SKM-1 (cell line): ENCODE results near the gene CAMTA2.
A peak's percentile ranks its signal among the peaks of the same experiment; 100 is the strongest.

Experiments used
- DNase-seq: peaks from one replicate; lab custom pipeline; 2025; ENCODE audit not compliant: unreplicated experiment; lab: John Stamatoyannopoulos, UW

CAMTA2 gene

DNA sequence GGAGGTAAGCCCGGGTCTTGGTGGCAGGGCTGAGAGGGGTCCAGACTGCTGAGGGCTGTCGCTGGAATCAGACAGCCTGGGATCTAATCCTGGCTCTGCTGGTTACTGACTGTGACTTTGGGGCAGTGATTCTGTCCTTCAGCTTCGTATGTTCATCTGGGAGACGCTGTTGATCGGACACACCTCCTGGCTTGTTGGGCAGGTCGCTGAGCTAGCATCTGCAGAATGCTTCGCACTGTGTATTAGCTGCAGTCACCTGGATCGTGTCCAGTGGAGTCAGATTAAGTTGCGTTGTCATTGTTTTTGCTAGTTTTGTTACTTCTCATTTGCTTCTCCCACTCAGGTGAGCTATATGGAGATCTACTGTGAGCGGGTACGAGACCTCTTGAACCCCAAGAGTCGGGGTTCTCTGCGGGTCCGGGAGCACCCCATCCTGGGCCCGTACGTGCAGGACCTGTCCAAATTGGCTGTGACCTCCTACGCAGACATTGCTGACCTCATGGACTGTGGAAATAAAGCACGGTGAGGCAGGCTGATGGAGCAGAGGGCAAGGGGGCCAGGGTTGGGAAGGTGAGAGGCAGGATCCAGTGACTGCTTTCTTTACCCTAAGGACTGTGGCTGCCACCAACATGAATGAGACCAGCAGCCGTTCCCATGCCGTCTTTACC lies 14.8 kb upstream of the CAMTA2 start:
- DNase-seq = no peak

DNA sequence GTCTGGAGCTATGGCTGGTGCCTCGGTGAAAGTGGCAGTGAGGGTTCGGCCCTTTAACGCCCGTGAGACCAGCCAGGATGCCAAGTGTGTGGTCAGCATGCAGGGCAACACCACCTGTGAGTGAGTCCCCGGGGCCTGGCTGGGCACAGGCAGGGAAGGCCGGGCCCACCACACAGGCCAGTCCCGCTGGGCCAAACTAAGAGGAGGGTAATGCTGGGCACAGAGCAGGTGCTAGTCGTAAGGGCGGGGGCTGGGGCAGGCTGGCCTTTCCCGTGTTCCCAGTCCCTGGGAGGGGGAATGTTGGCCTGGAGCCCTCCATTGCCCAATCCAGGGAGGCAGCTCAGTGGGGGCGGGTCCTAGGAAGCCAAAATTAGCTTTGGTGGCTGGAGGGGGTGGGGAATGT lies 12.8 kb upstream of the CAMTA2 start:
- no peak for DNase-seq

DNA sequence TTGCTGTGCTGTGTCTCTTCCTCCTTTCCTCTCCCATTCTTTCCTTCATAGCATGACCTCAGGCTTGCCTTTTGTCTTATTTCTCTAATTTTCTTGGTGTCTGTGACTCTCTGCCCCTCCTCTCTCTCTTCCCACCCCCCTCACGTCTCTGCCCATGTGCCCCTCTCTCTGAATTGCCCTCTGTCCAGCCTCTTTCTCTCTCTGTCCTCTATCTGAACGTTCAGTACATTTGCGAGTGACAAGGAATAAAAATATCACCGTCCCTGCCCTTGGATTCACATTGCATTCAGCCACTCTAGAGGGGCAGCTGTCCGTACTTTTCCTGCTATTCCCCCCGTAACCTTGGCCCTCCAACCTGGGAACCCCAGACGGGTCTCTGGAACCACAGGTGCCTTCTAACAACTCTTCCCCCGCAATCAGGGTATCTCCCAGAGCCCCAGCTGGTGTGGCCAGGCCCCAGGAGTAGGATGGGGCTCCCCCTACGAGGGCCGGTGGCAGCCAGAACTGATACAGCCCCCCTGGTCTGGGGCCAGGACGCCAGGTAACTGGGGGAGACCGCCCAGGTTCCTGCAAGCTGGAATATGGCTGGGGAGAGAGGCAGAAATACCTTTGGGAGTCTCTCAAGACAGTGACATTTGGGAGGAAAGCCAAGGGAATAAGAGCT lies 12.1 kb upstream of the CAMTA2 start:
- no peak for DNase-seq

DNA sequence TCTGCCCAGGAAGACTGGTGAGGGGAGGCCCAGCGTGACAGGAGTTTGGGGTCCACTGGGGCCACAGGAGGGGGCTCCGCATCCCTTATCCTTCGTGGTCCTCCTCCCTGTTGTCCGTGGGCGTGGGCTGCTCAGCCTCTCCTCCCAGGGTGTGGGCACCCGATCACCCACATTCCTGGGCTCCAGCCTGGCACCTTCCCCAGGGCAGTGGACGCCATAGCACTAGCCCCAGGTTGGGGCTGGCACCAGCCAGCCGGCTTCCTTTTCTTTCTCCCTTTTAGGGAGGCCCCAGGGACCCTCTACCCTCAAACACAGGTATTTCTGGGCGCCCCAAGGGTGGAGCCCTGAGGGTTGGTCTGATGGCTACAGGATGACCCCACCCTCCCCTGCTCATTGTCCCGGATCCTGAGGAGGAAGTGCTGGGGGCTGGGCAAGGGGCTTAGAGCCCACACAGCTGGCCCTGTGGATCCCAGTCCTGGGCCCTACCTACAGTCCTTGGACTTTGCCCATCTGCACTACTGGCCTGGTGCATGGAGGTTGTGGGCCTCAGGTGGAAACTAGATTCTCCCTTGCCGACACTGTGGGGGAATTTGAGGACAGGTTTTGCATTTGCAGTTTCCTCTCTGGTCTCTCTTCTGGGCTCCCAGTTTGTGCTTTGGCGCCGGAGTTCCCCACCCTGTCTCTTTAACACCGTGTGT lies 11.4 kb upstream of the CAMTA2 start:
- DNase-seq = no peak

DNA sequence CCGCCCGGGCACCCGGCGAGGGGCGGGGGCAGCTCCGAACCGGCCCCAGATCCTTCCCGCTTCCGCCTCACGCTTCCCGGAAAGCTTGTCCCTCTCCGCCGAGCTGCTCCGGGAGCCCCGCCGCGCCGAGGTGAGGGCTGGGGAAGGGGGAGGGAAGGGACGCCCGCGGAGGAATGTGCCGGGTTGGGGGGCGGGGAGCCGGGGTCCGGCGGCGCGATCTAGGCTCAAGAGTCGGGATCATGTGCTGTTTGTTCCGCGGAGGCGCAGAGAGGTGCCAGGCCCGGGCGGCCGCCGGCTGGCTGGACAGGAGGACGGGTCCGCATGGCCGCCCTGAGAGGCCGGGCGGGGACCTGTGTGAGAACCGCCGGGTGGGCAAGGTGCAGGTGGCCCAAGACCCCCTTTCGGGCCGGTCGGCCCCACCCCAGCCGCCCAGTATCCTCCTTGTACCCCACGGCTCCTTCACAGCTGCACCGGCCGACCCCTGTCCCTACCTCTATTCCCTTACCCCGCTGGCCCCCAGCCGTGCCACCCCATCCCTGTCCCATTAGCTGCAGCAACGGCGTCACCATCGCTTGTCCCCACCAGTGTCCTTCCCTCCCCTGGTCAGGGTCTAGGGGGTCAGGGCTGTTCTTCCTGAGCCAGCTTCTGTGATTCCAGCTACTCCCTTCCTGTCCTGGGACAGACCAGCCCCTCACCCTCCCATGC lies 10.7 kb upstream of the CAMTA2 start:
- DNase-seq = no peak

DNA sequence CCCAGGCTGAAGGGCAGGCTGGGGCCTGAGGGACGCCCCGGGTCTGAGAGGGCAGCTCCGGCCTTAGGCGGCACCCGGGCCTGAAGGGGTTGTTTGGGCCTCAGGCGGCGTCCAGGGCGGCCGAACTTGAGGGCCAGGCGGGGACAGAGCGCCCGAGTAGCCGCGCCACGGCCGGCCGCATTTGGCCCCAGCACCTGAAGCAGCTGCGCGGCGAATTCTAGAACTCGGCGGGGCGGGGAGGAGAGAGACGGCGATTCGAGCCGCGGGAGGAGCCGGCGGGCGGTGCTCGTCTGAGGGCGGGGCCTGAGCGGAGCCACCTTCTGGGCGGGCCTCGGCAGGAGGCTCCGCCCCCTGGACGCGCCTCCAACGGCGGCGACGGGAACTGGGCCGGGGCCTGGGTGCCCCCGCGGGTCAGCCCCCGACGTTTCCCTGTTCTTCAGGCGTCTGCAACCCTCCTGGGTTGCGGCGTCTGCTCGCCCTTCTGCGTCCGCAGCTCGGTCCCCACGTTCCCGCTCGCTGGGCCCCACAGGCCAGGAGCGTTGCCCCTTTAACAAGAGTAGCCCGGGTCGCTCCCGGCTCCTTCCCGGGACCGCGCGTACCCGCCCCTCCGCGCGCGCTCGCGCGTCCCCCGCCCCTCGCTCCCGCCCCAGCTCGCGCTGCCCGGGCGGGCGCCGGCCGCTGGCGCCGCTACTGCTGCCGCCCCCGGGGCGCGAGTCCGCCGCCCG lies 10.0 kb upstream of the CAMTA2 start, which contains the start of the genes INCA1 and KIF1C:
Gene INCA1, minus strand, starts transcription at position 221 of the 725 bp plus-strand sequence. CDS start 3,085 bp downstream, outside the sequence.
Gene KIF1C, plus strand, starts transcription at position 649 of the 725 bp plus-strand sequence. CDS start 2,297 bp downstream, outside the sequence.
- DNase-seq = peak; percentile 19

DNA sequence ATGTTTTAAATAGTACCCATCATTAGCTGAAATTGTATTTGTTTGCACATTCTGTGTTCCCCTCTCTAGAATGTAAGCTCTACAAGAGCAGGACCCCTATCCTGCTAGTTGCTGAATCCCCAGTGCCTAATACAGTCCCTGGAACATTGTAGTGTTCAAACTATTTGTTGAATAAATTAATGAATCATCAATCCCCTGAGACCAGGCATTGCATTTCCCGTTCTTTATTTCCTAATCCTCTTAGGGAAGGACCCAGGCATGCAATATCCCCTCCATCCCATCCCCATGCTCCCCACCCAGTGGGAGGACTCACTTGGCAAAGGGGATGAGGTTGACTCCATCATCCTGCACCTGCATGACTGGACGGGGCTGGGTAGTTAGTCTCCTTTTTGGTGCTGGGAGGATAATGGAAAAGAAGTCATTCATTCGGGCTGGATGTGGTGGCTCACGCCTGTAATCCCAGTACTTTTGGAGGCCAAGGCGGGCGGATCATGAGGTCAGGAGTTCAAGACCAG lies 6.7 kb upstream of the CAMTA2 start:
- DNase-seq = no peak

DNA sequence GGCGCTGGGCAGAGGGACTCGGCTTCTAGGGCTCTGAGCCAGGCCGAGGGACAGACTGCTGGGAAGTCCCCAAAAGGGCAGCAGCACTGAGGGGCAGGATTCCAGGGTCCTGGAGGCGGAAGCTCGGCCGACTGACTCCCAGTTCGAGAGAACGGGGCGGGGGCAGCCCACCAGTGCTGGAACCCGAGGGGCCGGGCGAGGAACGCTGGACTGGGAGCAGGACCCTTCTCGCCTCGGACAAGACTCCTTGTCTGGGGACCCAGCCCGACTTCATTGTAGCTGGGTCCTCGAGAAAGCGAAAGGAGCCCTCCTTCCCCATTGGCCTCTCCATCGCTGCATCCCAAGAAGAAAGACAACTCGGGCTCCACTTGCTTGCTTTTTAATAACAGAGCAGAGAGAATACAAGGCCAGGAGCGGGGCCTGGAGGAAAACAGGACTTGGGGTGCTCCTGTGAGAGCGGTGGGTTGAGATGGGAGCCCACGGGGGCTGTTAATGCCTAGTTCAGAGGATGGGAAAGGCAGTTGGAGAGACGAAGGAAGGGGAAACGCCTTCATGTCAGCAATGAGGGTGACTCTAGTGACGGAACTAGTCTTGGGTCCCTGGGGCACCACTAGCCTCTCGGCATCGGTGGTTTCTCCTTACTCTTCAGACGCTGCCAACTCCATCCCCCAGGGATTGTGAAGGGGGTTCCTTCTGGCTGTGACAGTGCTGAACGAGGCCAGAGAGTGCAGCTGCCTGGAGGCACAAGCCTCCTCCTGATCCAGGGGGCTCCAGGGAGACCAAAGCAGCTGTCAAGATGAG lies 492 bp upstream of the CAMTA2 start:
- DNase-seq = no peak

DNA sequence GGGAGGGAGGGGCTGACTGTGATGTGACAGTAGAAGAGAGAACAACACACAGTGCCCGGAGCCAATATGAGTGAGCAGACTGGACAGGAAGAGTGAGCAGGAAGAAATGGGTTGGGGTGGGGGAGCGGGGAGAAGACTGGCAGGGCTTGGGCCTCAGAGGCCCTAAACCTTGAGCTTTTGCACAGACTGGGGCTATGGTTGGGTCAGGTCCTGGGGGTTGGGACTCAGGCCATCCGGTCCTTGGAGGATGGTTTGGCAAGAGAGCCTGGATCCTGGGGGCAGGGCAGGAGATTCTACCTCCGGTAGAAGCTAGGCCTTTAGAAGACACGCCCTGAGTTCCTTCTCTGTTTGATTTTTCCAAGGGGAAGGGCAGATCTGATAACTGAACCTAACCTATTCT lies 1.1 kb downstream of the CAMTA2 start:
- DNase-seq = no peak

DNA sequence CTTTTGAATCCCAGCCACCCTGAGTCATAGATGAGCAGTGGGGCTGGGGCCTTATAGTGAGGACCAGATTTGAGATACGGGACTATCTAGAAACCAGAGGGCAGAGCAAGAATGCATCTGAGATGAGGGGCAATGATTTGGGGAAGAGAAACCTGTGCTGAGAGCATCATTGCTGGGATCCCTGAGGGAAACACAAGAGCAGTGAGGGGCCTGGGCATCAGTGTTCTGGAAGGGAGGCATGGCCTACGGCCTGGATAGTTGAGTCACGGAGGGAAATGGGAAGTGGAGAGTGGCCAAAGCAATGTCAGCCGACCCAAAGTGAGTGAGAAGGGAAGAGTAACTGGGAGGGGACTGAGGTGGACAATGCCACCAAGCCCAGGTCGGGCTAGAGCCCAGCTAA lies 5.2 kb downstream of the CAMTA2 start:
- no peak for DNase-seq

DNA sequence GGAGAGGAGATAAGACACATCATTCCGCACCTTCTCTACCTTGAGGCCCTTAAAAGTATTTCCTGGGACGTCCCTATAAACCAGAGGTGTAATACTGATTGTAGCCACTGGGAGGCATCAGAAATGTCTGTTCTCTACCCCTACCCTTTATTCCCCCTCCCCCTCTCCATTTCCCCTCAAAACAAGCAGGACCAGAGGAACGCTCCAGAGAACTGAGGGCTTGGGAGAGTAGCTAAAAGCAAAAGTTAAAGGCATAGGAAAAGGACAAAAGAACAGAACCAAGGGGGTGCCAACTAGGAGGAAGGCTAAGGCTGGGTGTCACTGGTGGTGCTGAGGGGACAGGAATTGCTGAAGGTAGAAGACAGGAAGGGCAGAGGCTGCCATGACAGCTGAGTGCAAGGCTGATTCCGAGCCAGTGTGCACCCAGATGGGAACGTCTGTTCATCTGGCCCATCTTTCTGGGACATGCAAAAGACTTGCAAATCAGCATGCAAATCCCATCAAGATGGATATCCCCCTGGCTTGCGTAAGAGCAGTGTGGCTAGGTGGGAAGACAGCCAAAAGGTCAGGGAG lies 6.7 kb downstream of the CAMTA2 start:
- no peak for DNase-seq

DNA sequence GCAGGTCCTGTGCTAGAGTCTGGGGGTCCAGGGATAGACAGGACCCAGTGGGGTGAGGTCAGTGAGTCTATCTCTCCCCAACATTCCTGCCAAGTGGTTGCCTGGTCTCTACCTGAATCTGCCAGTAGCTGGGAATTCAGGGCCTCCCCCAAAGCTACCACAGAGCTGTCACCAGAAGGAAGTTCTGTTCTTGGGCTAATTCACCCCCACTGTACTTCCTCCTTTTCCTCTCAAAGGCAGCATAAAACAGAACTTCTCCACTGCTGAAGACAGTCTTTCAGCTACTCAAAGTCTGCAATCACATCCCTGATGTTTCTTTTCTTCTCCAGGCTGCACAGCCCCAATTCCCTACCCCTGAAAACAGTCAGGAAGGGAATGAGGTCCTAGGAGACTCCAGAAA lies 8.7 kb downstream of the CAMTA2 start:
- DNase-seq = peak; percentile 51

DNA sequence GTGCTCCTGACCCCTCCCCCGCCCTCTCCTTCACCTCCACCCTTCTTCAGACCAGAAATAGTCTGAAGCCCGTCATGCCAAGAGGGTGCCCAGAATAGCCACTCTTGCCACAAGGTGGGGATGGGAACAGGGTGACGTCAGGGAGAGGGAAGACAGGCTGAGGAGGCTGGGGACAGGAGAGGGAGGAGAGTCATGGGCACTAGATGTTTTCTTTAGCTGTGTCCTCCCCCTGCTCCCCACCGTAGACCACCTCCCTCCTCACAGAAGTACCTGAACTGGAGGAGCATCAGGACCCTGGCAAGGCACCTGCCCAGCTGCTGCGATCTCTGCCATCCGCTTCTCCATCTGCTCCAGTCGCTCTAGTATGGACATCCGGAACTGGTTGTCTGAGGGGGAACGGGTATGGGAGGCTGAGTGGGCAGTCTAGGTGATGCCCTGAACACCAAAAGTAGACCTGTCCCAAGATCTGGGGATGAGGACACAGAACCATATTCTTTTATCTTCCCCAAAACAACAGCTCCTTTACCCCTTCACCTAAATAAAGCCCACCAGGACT lies 13.3 kb downstream of the CAMTA2 start:
- DNase-seq = no peak

DNA sequence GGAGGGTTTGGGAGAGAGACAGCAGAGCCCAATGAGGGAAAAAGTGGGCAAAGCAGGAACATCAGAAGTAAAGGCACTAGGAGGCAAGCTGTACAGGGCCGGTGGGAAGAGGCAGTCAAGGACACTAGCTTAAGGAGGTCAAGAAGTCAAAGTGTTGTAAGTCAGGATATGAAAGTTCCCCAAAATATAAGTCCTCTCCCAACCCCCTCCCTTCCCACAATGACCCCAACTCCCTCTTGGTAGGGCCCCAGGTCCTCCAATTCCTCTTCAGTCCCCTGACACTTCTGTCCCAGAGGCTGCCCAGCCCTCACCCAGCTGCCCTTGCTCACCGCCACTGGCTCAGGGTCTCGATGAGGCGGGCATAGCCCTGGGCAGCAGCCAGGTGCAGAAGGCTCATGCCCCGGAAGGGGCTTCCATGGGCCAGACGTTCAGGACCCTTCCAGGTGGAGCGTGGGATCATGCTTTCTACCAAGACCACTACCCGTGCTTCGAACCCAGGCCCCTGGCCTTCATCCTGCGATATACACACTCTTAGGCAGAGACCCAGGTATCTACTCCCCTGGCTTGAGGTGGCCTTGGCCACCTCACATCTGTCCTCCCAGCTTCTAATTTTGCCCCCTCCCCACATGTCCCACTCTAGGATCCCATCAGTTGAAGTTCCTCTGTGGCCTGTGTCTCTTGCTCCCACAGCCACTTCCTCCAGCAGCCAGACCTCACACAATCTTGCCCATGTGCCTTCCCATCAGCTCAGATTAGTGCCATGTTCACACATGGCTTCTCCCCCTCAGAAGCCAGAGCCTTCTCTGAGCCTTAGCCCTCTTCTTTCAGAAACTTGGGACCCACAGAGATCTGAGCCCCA lies 14.0 kb downstream of the CAMTA2 start:
- DNase-seq = peak; percentile 49

DNA sequence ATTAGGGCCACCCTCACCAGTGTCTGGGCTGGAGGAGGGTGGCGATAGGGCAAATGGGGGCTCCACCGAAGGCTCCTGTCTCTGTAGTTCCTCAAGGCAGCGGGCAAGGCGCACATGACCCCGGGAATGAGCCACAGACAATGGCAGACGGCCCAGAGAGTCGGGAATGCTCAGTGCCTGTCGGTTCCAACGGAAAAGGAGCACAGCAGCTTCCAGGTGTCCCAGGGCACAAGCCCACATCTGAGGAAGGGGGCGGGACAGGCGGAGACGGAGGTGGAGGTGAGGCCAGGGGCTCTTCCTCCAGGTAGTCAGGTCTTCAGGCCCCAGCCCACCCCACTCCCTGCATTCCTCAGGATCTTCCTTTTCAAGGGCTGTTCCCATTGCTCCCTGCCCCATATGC lies 14.7 kb downstream of the CAMTA2 start:
- DNase-seq = no peak

DNA sequence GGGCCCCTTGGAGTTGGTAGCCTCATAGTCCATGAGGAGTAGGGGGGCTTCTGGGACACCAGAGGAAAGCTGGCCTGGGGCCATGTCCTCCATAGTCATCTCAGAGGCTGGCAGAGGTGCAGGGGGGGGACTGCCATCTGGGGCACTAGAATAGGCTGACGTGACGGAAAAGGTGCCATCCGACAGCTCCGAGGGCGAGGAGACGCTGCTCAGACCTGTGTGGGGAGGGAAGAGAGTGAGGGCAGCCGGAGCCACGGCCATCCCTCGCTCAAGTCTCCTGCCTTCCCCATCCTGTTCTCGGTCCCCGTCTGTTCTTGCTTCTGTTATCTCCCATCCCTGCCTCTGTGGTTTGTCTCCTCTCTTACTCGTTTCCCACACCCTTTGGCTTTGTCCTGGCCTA lies 15.2 kb downstream of the CAMTA2 start:
- DNase-seq = no peak

DNA sequence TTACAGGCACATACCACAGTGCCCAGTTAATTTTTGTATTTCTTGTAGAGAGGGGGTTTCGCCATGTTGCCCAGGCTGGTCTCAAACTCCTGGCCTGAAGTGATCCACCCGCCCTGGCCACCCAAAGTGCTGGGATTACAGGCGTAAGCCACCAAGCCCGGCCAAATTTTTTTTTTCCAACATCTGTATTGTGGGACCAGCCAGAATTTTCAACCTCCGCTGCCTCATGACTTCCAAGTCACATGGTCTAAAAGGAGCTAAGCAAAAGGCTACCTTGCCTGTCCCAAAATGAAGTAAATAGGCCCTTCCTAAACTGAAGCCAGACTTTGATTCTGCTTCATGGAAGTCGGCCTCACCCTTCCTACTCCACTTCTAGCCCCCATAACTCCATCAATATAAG lies 15.6 kb downstream of the CAMTA2 start:
- DNase-seq = no peak

DNA sequence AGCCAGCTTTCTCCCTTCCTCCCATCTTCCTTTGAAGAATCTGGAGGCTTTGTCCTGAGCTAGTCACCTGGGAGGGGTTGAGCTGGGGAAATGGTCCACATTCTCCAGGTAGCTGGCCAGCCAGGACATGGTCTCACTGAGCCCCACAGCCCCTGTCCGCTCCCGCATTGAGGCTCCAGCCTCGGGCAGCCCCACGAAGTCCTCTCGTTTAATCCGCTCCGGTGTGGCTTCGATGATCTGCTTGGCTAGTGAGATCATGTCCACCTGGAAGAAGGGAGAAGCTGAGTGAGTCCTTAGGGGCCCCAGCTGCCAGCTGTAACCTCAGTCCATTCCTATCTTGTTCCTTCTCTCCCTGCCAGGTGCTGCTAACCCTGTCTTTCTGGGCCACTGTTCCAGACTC lies 17.2 kb downstream of the CAMTA2 start:
- DNase-seq = no peak
